Heart right ventricle (tissue), 16 donors: ENCODE data around the gene CEP120. TPM values are rescaled to one million over a fixed set of nuclear protein-coding genes. Genes with fewer than 3 reads are reported as not detected.

Experiments
- ATAC-seq, 8 donors: fragments of 200-7000 bp; cut with Tn5 transposase; one replicate each; pipeline ENCODE4 v1.9.1; 2020; ENCODE audit warnings: mild to moderate bottlenecking in 8 of 8, moderate library complexity in 8 of 8, moderate number of reproducible peaks in 1 of 8
- DNase-seq, 2 donors: peaks; one replicate each; pipeline ENCODE4 v3.0.0-alpha.2; 2020
- H3K27ac ChIP-seq, 10 donors: fragments of 200-600 bp; sonication (generic) in 2 of 10; one replicate each; pipeline versions ENCODE4 v1.5.0 to v1.8.0; 2020 to 2022; ENCODE audit warnings: mild to moderate bottlenecking in 3 of 10
- H3K27me3 ChIP-seq, 7 donors: fragments of 200-600 bp; one replicate each; pipeline ENCODE4 v1.8.0; 2021 to 2022; ENCODE audit warnings: mild to moderate bottlenecking in 2 of 7
- H3K36me3 ChIP-seq, 9 donors: fragments of 200-600 bp; sonication (generic) in 1 of 9; one replicate each; pipeline versions ENCODE4 v1.5.0 to v1.8.0; 2020 to 2022; ENCODE audit warnings: mild to moderate bottlenecking in 2 of 9
- H3K4me1 ChIP-seq, 9 donors: fragments of 200-600 bp; sonication (generic) in 1 of 9; one replicate each; pipeline versions ENCODE4 v1.5.0 to v1.8.0; 2020 to 2022; ENCODE audit warnings: mild to moderate bottlenecking in 4 of 9
- H3K4me3 ChIP-seq, 10 donors: fragments of 200-600 bp; sonication (generic) in 2 of 10; one replicate each; pipeline versions ENCODE4 v1.5.0 to v1.8.0; 2020 to 2022; ENCODE audit warnings: mild to moderate bottlenecking in 7 of 10, moderate library complexity in 2 of 10
- H3K9me3 ChIP-seq, 11 donors: fragments of 200-600 bp in 10 of 11; sonication (generic) in 2 of 11; one replicate each; pipeline versions ENCODE4 v1.5.0 to v1.8.0; 2013 to 2022; ENCODE audit warnings: mild to moderate bottlenecking in 2 of 11, control low read depth in 1 of 11, moderate library complexity in 1 of 11
- WGBS, 2 donors: extraction: QIAGEN DNeasy Blood & Tissue Kit; methylation state at CpG; one replicate each; pipeline ENCODE4 v1.1.7; 2013; ENCODE audit warnings: inconsistent platforms in 1 of 2; 5-methylcytosine and 5-hydroxymethylcytosine counted together
- intact Hi-C, 10 donors: fragments of 100-400 bp; cut with DNase I; formaldehyde crosslinking; loops; one replicate each; pipeline versions ENCODE4 v1.11.1 to v1.14.2; 2022
- polyA plus RNA-seq, 2 donors: library from polyadenylated mRNA; stranded (reverse); fragments of 200-250 nt; gene quantifications; one replicate each; pipeline ENCODE4 v1.2.3, GENCODE V29; 2013
- total RNA-seq, 10 donors: library from RNA; stranded (reverse); fragmentation: NEBNext Ultra II Directional in 3 of 10; extraction: Animal tissue kit (Norgen Biotek cat#: 25700) in 3 of 10; gene quantifications; one replicate each; pipeline versions ENCODE4 v1.2.1 to v1.2.4, GENCODE V29; 2021 to 2023
- TF ChIP-seq, protein P1 (sequence below), 9 donors: fragments of 200-600 bp; sonication (generic) in 2 of 9; IDR thresholded peaks; one replicate each; pipeline versions ENCODE4 v1.5.0 to v1.8.0; 2021 to 2022; ENCODE audit warnings: antibody characterized with exemption in 9 of 9, mild to moderate bottlenecking in 5 of 9, moderate library complexity in 1 of 9
- donor health status: Arrhythmogenic right ventricular cardiomyopathy.
- donor health status: ischemic (EF 13 %, LVEDD 7.1; RV severe dilation, severe dysfunction).
- donor health status: healthy with polysubstance abuse.
- donor health status: DM: no; HTN: yes; CAD: no.
- donor health status: DM: no; HTN: no; CAD: no.
- donor health status: ischemic (EF 25% LVEDD 6.9; RV normal size, moderate dysfunction).
- donor health status: ischemic (EF 25% LVEDD 5.7; RV mildly dilated, moderate dysfunction).
- donor health status: healthy.
- donor health status: DM: yes; HTN: yes; CAD: no.
- donor health status: Ischemic cardiomyopathy.
- donor health status: ischemic (EF 35%, LVEDD 5.7; RV mildly dilated, moderate dysfunction).
- donor health status: nonischemic (EF 11% LVEDD 7.7; RV severe dilation, severe dysfunction).
- donor health status: DM: yes; HTN: yes; CAD: no.
- donor health status: PGD.
- donor health status: ischemic (EF 29% LVEDD 5.4; RV normal size, mild dysfunction).
- donor health status: nonischemic (EF 23%, LVEDD 6.1; RV moderate dilation, normal function).

CEP120 gene
- total and polyA plus RNA-seq, 12 donors, result 3.4 to 14.9 (median 10.8) TPM

GRCh38 chr5:123444016-123444415 is 20.8 kb upstream of the CEP120 start:
- ATAC-seq (no peak), DNase-seq (no peak)
- 74% methylated on average over 3 of the region's 3 CpGs for WGBS, 2 donors
- no peaks in the 10 kb centered on the region for H3K36me3 ChIP-seq
- no peaks in the 10 kb centered on the region for H3K27me3 ChIP-seq
- no peak overlapping the region for H3K4me3 ChIP-seq
- intact Hi-C loops, result no loop called here
- no peaks in the 10 kb centered on the region for H3K4me1 ChIP-seq
- no peak overlapping the region for H3K27ac ChIP-seq
- no peaks in the 10 kb centered on the region for H3K9me3 ChIP-seq
- TF ChIP-seq, protein P1, sequence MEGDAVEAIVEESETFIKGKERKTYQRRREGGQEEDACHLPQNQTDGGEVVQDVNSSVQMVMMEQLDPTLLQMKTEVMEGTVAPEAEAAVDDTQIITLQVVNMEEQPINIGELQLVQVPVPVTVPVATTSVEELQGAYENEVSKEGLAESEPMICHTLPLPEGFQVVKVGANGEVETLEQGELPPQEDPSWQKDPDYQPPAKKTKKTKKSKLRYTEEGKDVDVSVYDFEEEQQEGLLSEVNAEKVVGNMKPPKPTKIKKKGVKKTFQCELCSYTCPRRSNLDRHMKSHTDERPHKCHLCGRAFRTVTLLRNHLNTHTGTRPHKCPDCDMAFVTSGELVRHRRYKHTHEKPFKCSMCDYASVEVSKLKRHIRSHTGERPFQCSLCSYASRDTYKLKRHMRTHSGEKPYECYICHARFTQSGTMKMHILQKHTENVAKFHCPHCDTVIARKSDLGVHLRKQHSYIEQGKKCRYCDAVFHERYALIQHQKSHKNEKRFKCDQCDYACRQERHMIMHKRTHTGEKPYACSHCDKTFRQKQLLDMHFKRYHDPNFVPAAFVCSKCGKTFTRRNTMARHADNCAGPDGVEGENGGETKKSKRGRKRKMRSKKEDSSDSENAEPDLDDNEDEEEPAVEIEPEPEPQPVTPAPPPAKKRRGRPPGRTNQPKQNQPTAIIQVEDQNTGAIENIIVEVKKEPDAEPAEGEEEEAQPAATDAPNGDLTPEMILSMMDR (IDR thresholded peaks at IDR 0.05), result no peak

GRCh38 chr5:123441408-123441807 is 18.2 kb upstream of the CEP120 start:
- Histone ChIP-seq H3K9me3 (no peaks in the 10 kb centered on the region), H3K4me3 (no peak overlapping the region), H3K27me3 (no peaks in the 10 kb centered on the region), H3K27ac (no peak overlapping the region), H3K4me1 (no peaks in the 10 kb centered on the region), H3K36me3 (no peaks in the 10 kb centered on the region)
- DNase-seq (no peak), ATAC-seq (no peak)
- intact Hi-C loops, result no loop called here
- WGBS, 2 donors, result 91 to 92% methylated on average over 1 of the region's 1 CpG
- TF ChIP-seq, protein P1 (IDR thresholded peaks at IDR 0.05), result no peak

- WGBS, 2 donors, result 95 to 96% methylated on average over 1 of the region's 1 CpG
- TF ChIP-seq, protein P1 (IDR thresholded peaks at IDR 0.05), result no peak
- Histone ChIP-seq H3K36me3 (no peaks in the 10 kb centered on the region), H3K27me3 (no peaks in the 10 kb centered on the region), H3K4me1 (no peaks in the 10 kb centered on the region), H3K4me3 (no peak overlapping the region), H3K9me3 (no peaks in the 10 kb centered on the region), H3K27ac (no peak overlapping the region)
- intact Hi-C loops, result no loop called here
- ATAC-seq (no peak), DNase-seq (no peak)
These were observed 17.4 kb upstream of the CEP120 start for GRCh38 chr5:123440456-123441181.

DNA sequence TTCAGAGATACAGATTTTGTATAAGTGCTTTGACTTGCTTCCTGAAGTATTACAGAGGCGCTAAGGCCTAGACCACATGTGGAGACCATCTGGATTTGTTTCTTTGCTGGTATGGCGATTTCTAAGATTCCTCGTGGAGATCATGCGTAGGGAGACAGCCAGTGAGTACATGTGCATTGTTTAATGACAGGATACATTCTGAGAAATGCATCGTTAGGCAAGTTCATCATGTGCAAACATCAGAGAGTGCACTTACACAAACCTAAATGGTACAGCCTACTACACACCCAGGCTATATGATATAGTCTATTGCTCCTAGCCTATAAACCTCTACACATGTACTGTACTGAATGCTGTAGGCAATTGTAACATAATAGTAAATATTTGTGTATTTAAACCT is 16.5 kb upstream of the CEP120 start:
- H3K4me1 ChIP-seq, result no peaks in the 10 kb centered on the region
- no peak overlapping the region for H3K4me3 ChIP-seq
- TF ChIP-seq, protein P1 (IDR thresholded peaks at IDR 0.05), result no peak
- ATAC-seq (no peak), DNase-seq (no peak)
- 95 to 97% methylated on average over 5 of the region's 5 CpGs for WGBS, 2 donors
- intact Hi-C loops, result no loop called here
- no peak overlapping the region for H3K27ac ChIP-seq
- H3K9me3 ChIP-seq, result no peaks in the 10 kb centered on the region
- H3K36me3 ChIP-seq, result no peaks in the 10 kb centered on the region
- H3K27me3 ChIP-seq, result no peaks in the 10 kb centered on the region
